Measurements from ENCODE around the gene EEFSEC. TPM values are rescaled to one million over a fixed set of nuclear protein-coding genes. Genes with fewer than 3 reads are reported as not detected.

Gene EEFSEC
- total RNA-seq, 1 donor from 2014 or later: 7.1 TPM

DNA sequence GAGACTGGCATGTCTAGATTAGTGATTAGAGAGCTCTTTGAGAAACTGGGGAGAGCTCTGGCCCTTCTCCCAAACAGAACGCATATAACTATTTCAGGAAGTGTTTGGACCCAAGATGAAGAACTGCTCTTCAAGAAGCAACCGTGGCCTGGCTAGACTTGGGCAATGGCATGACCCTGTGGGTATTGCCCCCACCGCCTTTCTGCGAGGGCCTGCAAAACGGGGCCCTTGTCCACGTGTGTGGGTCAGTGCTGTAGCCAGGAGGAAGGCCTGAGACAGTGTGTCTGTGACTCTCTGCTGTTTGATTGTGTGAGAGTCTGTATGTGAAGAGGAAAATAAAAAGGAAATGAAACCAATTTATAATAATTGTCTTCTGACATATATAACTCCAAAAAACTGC is 42.5 kb downstream of the EEFSEC start:
- no peaks in the 10 kb centered on the region for H3K36me3 Mint-ChIP-seq (ENCODE audit: low read depth, unreplicated experiment)
- H3K4me1 Mint-ChIP-seq (ENCODE audit: unreplicated experiment): no peaks in the 10 kb centered on the region
- H3K27me3 Mint-ChIP-seq (ENCODE audit: unreplicated experiment): no peaks in the 10 kb centered on the region
- TF ChIP-seq, protein P1, sequence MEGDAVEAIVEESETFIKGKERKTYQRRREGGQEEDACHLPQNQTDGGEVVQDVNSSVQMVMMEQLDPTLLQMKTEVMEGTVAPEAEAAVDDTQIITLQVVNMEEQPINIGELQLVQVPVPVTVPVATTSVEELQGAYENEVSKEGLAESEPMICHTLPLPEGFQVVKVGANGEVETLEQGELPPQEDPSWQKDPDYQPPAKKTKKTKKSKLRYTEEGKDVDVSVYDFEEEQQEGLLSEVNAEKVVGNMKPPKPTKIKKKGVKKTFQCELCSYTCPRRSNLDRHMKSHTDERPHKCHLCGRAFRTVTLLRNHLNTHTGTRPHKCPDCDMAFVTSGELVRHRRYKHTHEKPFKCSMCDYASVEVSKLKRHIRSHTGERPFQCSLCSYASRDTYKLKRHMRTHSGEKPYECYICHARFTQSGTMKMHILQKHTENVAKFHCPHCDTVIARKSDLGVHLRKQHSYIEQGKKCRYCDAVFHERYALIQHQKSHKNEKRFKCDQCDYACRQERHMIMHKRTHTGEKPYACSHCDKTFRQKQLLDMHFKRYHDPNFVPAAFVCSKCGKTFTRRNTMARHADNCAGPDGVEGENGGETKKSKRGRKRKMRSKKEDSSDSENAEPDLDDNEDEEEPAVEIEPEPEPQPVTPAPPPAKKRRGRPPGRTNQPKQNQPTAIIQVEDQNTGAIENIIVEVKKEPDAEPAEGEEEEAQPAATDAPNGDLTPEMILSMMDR (IDR thresholded peaks at IDR 0.05; ENCODE audit: unreplicated experiment): no peak
- H3K4me3 Mint-ChIP-seq (ENCODE audit: unreplicated experiment): no peak overlapping the region
- no peak overlapping the region for H3K27ac Mint-ChIP-seq (ENCODE audit: unreplicated experiment)
- DNase-seq (ENCODE audit: low spot score): no peak
- H3K9me3 Mint-ChIP-seq (ENCODE audit: unreplicated experiment): no peaks in the 10 kb centered on the region

DNA sequence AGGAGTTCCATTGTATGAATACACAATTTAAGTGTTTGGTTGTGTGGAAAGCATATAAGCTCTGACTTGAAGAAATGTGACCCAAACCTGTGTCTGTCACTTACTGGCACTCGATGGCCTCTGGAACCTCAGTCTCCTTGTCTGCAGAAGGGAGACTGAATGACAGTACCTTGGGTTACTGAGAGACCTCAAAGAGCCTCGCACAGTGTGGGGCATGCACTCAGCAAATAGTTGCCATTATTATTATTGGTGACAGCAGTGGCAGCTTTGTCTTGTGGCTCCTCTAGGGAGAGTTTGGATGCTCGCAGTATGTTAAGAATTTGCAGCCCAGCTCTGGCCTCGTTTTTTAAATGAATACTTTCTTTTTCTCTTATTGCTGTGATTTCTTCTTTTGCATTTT is 43.4 kb downstream of the EEFSEC start:
- Mint-ChIP-seq H3K27ac (ENCODE audit: unreplicated experiment) (no peak overlapping the region), H3K9me3 (ENCODE audit: unreplicated experiment) (no peaks in the 10 kb centered on the region), H3K27me3 (ENCODE audit: unreplicated experiment) (no peaks in the 10 kb centered on the region), H3K4me1 (ENCODE audit: unreplicated experiment) (no peaks in the 10 kb centered on the region), H3K36me3 (ENCODE audit: low read depth, unreplicated experiment) (no peaks in the 10 kb centered on the region), H3K4me3 (ENCODE audit: unreplicated experiment) (no peak overlapping the region)
- no peak for DNase-seq (ENCODE audit: low spot score)
- TF ChIP-seq, protein P1 (IDR thresholded peaks at IDR 0.05; ENCODE audit: unreplicated experiment): no peak

DNA sequence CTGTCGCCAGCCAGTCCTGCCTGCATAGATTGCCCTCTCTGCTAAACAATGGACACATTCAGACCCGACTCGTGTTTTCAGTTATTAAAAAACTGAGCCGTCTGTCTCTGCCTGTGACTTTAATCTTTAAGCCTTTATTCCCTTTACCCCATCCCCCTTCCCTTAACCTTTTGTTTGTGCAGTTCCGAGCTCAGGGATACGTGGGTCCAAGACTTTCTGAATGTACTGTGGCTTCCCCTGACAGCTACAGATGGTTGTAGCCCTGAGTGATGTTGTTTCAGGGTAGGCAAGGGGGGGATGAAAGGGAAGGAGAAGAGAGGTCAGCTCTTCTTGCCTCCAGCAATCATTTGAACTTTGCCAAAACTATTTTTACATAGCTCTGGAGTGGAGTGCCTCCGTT is 44.6 kb downstream of the EEFSEC start:
- H3K4me3 Mint-ChIP-seq (ENCODE audit: unreplicated experiment): no peak overlapping the region
- H3K4me1 Mint-ChIP-seq (ENCODE audit: unreplicated experiment): no peaks in the 10 kb centered on the region
- TF ChIP-seq, protein P1 (IDR thresholded peaks at IDR 0.05; ENCODE audit: unreplicated experiment): no peak
- H3K27ac Mint-ChIP-seq (ENCODE audit: unreplicated experiment): no peak overlapping the region
- no peak for DNase-seq (ENCODE audit: low spot score)
- H3K36me3 Mint-ChIP-seq (ENCODE audit: low read depth, unreplicated experiment): no peaks in the 10 kb centered on the region
- no peaks in the 10 kb centered on the region for H3K9me3 Mint-ChIP-seq (ENCODE audit: unreplicated experiment)
- no peaks in the 10 kb centered on the region for H3K27me3 Mint-ChIP-seq (ENCODE audit: unreplicated experiment)

DNA sequence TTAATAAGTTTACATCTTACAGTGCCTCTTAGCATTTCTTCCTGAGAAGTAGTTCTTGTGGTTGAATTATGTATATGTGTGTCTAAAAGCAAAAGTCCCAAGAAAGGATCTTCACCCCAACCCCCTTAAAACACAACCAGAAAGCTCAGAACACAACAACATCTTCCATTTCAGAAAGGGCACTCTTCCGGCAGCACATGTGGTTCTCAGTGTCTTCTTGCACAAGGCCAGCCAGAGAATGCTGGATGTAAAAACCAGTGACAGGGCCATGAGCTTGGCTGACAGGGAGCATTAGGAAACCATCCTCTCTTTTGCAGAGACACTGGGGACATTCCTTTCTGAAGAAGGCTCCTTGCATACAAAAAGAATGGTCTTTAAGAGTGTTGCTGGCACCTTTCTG is 45.0 kb downstream of the EEFSEC start:
- no peak overlapping the region for H3K27ac Mint-ChIP-seq (ENCODE audit: unreplicated experiment)
- no peaks in the 10 kb centered on the region for H3K27me3 Mint-ChIP-seq (ENCODE audit: unreplicated experiment)
- H3K36me3 Mint-ChIP-seq (ENCODE audit: low read depth, unreplicated experiment): no peaks in the 10 kb centered on the region
- no peak overlapping the region for H3K4me3 Mint-ChIP-seq (ENCODE audit: unreplicated experiment)
- DNase-seq (ENCODE audit: low spot score): no peak
- no peaks in the 10 kb centered on the region for H3K9me3 Mint-ChIP-seq (ENCODE audit: unreplicated experiment)
- H3K4me1 Mint-ChIP-seq (ENCODE audit: unreplicated experiment): no peaks in the 10 kb centered on the region
- TF ChIP-seq, protein P1 (IDR thresholded peaks at IDR 0.05; ENCODE audit: unreplicated experiment): no peak

DNA sequence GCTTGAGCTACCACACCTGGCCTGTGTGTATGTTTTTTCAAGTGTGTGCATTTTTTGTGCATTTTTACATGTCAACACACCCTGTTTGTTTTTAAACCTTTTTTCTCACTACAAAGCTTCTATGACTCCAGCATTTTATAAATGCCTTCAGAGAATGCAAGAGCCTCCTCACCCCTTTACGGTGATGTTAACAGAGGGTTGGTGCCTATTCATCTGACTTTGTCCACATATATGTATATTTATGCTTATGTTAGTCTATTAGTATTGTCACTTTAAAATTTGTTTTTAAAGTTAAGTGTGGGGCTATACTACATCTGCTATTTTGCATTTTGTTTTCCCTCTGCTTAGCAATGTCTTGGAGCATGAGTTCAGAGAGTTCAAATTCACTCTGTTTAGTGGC is 45.8 kb downstream of the EEFSEC start:
- Mint-ChIP-seq H3K27me3 (ENCODE audit: unreplicated experiment) (no peaks in the 10 kb centered on the region), H3K4me3 (ENCODE audit: unreplicated experiment) (no peak overlapping the region), H3K4me1 (ENCODE audit: unreplicated experiment) (no peaks in the 10 kb centered on the region), H3K36me3 (ENCODE audit: low read depth, unreplicated experiment) (no peaks in the 10 kb centered on the region), H3K27ac (ENCODE audit: unreplicated experiment) (no peak overlapping the region), H3K9me3 (ENCODE audit: unreplicated experiment) (no peaks in the 10 kb centered on the region)
- no peak for DNase-seq (ENCODE audit: low spot score)
- TF ChIP-seq, protein P1 (IDR thresholded peaks at IDR 0.05; ENCODE audit: unreplicated experiment): no peak
